ENCODE results near the gene TXN.
"Not testable (repeated sequence)": the region's sequence is repeated elsewhere in the genome, so short reads cannot be mapped to it uniquely, and the experiment has no call there.

The TXN gene

GRCh38 chr9:110202232-110202631 is 54.1 kb downstream of the TXN start:
- POLR2A ChIA-PET = no interaction called here
- DNase-seq (ENCODE audit: extremely low spot score) = no peak
- TF ChIP-seq ARNT (IDR thresholded peaks at IDR 0.05) (no peak), LEF1 (IDR thresholded peaks at IDR 0.05; ENCODE audit: borderline replicate concordance) (no peak), CTBP1 (IDR thresholded peaks at IDR 0.05; ENCODE audit: borderline replicate concordance) (no peak), FOXA1 (IDR thresholded peaks at IDR 0.05) (no peak), BHLHE40 (IDR thresholded peaks at IDR 0.05; ENCODE audit: borderline replicate concordance) (no peak), TARDBP (IDR thresholded peaks at IDR 0.05) (no peak), L3MBTL2 (conservative IDR thresholded peaks at IDR 0.05) (no peak), ZNF384 (IDR thresholded peaks at IDR 0.05) (no peak), ELF4 (IDR thresholded peaks at IDR 0.05) (no peak), HDGF (IDR thresholded peaks at IDR 0.05; ENCODE audit: borderline replicate concordance) (no peak), NFRKB (IDR thresholded peaks at IDR 0.05) (no peak), SUZ12 (IDR thresholded peaks at IDR 0.05) (no peak), FOXK2 (IDR thresholded peaks at IDR 0.05) (no peak), PKNOX1 (IDR thresholded peaks at IDR 0.05) (no peak)
- CTCF ChIA-PET = no interaction called here

- no peak for DNase-seq (ENCODE audit: extremely low spot score)
- CTCF ChIA-PET = no interaction called here
- POLR2A ChIA-PET = no interaction called here
- TF ChIP-seq HDGF (IDR thresholded peaks at IDR 0.05; ENCODE audit: borderline replicate concordance) (no peak), ZNF384 (IDR thresholded peaks at IDR 0.05) (no peak), ARNT (IDR thresholded peaks at IDR 0.05) (no peak), BHLHE40 (IDR thresholded peaks at IDR 0.05; ENCODE audit: borderline replicate concordance) (no peak)
Observed at GRCh38 chr9:110199643-110200042, 56.7 kb downstream of the TXN start.

GRCh38 chr9:110198357-110198756 is 58.0 kb downstream of the TXN start:
- no peak for TF ChIP-seq FOXK2 (IDR thresholded peaks at IDR 0.05)
- TF ChIP-seq ARNT (IDR thresholded peaks at IDR 0.05) = no peak
- TF ChIP-seq ELF4 (IDR thresholded peaks at IDR 0.05) = no peak
- no peak for TF ChIP-seq HDGF (IDR thresholded peaks at IDR 0.05; ENCODE audit: borderline replicate concordance)
- no peak for TF ChIP-seq ZNF384 (IDR thresholded peaks at IDR 0.05)
- CTCF ChIA-PET = interaction anchor here (0.6 kb wide), 1 partner anchor 13 kb away, joined by 3 read pairs; no protein-coding TSS in a partner anchor
- POLR2A ChIA-PET = interaction anchor here (1.2 kb wide), 1 partner anchor 58 kb away, joined by 4 read pairs; the partner anchor contains the start of gene TXN
- DNase-seq (ENCODE audit: extremely low spot score) = no peak

GRCh38 chr9:110197330-110198187 is 58.7 kb downstream of the TXN start:
- CTCF ChIA-PET = no interaction called here

GRCh38 chr9:110196084-110196499 is 60.2 kb downstream of the TXN start:
- CTCF ChIA-PET = interaction anchor here (1.3 kb wide), 1 partner anchor 13 kb away, joined by 3 read pairs; no protein-coding TSS in a partner anchor
- not testable (repeated sequence) for DNase-seq (ENCODE audit: extremely low spot score)
- POLR2A ChIA-PET = interaction anchor here (1.1 kb wide), 1 partner anchor 61 kb away, joined by 3 read pairs; the partner anchor contains the start of gene TXN

More at GRCh38 chr9:110197330-110198187, 58.7 kb downstream of the TXN start:
- TF ChIP-seq ARNT (IDR thresholded peaks at IDR 0.05) (no peak), HDGF (IDR thresholded peaks at IDR 0.05; ENCODE audit: borderline replicate concordance) (no peak), CTBP1 (IDR thresholded peaks at IDR 0.05; ENCODE audit: borderline replicate concordance) (no peak), NFRKB (IDR thresholded peaks at IDR 0.05) (no peak), PKNOX1 (IDR thresholded peaks at IDR 0.05) (no peak), BHLHE40 (IDR thresholded peaks at IDR 0.05; ENCODE audit: borderline replicate concordance) (no peak), ELF4 (IDR thresholded peaks at IDR 0.05) (no peak), L3MBTL2 (conservative IDR thresholded peaks at IDR 0.05) (no peak), TARDBP (IDR thresholded peaks at IDR 0.05) (no peak), FOXK2 (IDR thresholded peaks at IDR 0.05) (no peak), SUZ12 (IDR thresholded peaks at IDR 0.05) (no peak), SP1 (IDR thresholded peaks at IDR 0.05) (no peak), FOXA1 (IDR thresholded peaks at IDR 0.05) (no peak), ZNF384 (IDR thresholded peaks at IDR 0.05) (no peak), LEF1 (IDR thresholded peaks at IDR 0.05; ENCODE audit: borderline replicate concordance) (no peak), FOXM1 (IDR thresholded peaks at IDR 0.05; ENCODE audit: borderline replicate concordance) (no peak)
- no peak for DNase-seq (ENCODE audit: extremely low spot score)
- POLR2A ChIA-PET = interaction anchor here (1.2 kb wide), 1 partner anchor 59 kb away, joined by 4 read pairs; the partner anchor contains the start of gene TXN
